SK-N-SH treated with all-trans-retinoic acid at 6 μM for 48 hours (cell line): Measurements from ENCODE around the gene MRGPRF.

ENCODE experiments used
- BACH2 ChIP-seq: fragments of 250-450 bp; sonication (Bioruptor Pico); IDR thresholded peaks from 2 replicates; pipeline ENCODE4 v1.9.0; 2021; ENCODE audit warnings: mild to moderate bottlenecking, borderline replicate concordance
- CREB5 ChIP-seq: fragments of 250-450 bp; sonication (Bioruptor Pico); IDR thresholded peaks from 2 replicates; pipeline ENCODE4 v1.5.1; 2020; ENCODE audit warnings: low read depth, mild to moderate bottlenecking, moderate library complexity
- CSDC2 ChIP-seq: fragments of 250-450 bp; sonication (Bioruptor Pico); IDR thresholded peaks from 2 replicates; pipeline ENCODE4 v1.5.0; 2020; ENCODE audit warnings: mild to moderate bottlenecking, moderate library complexity
- GLIS3 ChIP-seq: fragments of 250-450 bp; sonication (Bioruptor Pico); IDR thresholded peaks from 2 replicates; pipeline ENCODE4 v1.5.0; 2020; ENCODE audit warnings: mild to moderate bottlenecking, moderate library complexity
- OSR1 ChIP-seq: fragments of 250-450 bp; sonication (Bioruptor Pico); IDR thresholded peaks from 2 replicates; pipeline ENCODE4 v1.8.0; 2022; ENCODE audit warnings: moderate library complexity, mild to moderate bottlenecking, inconsistent platforms
- PATZ1 ChIP-seq: fragments of 250-450 bp; sonication (Bioruptor Pico); IDR thresholded peaks from 2 replicates; pipeline ENCODE4 v1.8.0; 2020; ENCODE audit warnings: mild to moderate bottlenecking, moderate library complexity, borderline replicate concordance
- PPARA ChIP-seq: fragments of 250-450 bp; sonication (Bioruptor Pico); IDR thresholded peaks from 2 replicates; pipeline ENCODE4 v1.5.0; 2020; ENCODE audit warnings: mild to moderate bottlenecking, borderline replicate concordance
- RARB ChIP-seq: fragments of 250-450 bp; sonication (Bioruptor Pico); IDR thresholded peaks from 2 replicates; pipeline ENCODE4 v1.8.0; 2021; ENCODE audit warnings: mild to moderate bottlenecking, moderate library complexity
- ZC3H10 ChIP-seq: fragments of 250-450 bp; sonication (Bioruptor Pico); IDR thresholded peaks from 2 replicates; pipeline ENCODE4 v1.5.1; 2021; ENCODE audit warnings: mild to moderate bottlenecking, moderate library complexity
- ZFP3 ChIP-seq: fragments of 250-450 bp; sonication (Bioruptor Pico); IDR thresholded peaks from 2 replicates; pipeline ENCODE4 v1.5.0; 2020; ENCODE audit warnings: mild to moderate bottlenecking, moderate library complexity
- ZNF565 ChIP-seq: fragments of 450-650 bp; formaldehyde crosslinking; conservative IDR thresholded peaks from 2 replicates; pipeline ENCODE4 v1.5.0; 2020; ENCODE audit warnings: low read depth, mild to moderate bottlenecking, moderate library complexity

- TF ChIP-seq ZNF565 (CRISPR knock-in tag): no peak
- no peak for TF ChIP-seq PPARA (CRISPR knock-in tag)
- no peak for TF ChIP-seq GLIS3 (CRISPR knock-in tag)
- TF ChIP-seq OSR1: no peak
- no peak for TF ChIP-seq RARB (CRISPR knock-in tag)
- no peak for TF ChIP-seq ZFP3 (CRISPR knock-in tag)
- no peak for TF ChIP-seq CSDC2
- TF ChIP-seq CREB5 (CRISPR knock-in tag): no peak
- no peak for TF ChIP-seq ZC3H10 (CRISPR knock-in tag)
- no peak for TF ChIP-seq PATZ1
- no peak for TF ChIP-seq BACH2
Observed at GRCh38 chr11:68994161-68994893, 18.7 kb downstream of the MRGPRF start.
